Measurements from ENCODE around the gene SULT1C4.

Gene SULT1C4

DNA sequence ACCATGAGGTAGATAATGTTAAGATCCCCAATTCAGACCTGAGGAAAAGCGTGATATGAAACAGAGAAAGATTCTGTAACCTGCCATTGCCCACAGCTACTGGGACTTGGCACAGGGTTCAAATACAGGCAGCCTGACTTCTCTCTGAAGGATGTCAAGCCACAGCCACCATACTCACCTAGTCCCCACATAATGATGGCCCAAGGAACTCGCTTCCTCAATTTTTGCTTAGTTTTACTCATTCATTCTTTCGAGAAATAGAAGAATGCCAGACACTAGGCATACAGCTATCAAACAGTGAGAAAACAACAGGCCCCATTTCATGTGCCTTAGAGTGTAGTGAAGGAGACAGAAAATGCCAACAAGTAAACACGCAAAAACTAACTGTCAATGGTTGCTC lies 980 bp upstream of the SULT1C4 start:
- DNase-seq: no peak

DNA sequence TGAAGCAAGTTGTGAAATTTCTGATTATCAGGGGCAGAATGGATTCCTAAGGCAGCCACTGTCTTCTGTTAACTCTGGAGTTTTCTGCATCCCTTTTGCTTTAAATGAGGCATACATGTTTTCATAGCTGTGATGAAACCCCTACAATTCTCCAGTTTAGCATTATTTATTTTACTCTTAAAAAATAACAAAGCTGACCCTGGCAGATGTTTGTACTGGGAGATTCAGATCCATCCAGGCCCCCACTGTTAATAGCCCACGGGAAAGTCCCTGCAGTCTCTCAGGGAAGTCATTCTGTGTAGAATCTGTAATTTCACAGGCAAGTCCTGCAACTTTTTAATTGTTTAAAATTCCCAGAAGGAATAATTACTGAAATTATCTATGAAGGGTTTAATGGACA lies 353 bp upstream of the SULT1C4 start:
- no peak for DNase-seq

GRCh38 chr2:108378851-108379250 lies 1.1 kb downstream of the SULT1C4 start:
- no peak for DNase-seq

GRCh38 chr2:108382196-108382595 lies 4.4 kb downstream of the SULT1C4 start:
- DNase-seq: no peak

DNA sequence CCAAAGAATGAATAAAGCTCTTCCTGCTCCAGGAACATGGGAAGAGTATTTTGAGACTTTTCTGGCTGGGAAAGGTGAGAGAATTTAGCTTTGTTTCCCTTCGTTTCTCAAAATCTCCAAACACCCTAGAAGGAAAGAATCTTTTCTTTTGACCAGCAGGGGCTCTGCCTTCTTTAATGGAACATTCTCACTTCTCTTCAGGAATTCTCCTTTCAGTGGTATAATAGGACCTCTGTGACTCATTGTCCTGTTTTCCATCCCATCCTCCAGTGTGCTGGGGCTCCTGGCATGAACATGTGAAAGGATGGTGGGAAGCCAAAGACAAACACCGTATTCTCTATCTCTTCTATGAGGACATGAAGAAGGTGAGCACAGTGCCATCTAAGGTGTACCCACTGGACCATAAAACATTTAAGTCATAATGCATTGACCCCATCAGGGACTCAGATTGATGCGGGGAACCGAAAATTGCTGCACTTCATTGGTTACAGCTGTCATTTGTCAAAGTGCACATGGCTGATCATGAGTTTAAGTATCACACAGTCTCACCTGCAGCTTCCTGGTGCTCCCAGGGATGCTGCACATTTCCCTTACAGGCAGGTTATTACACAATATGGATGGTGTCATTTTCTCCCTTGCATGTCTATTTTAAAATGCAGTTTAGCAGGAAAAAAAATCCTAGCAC lies 5.5 kb downstream of the SULT1C4 start:
- DNase-seq: no peak

GRCh38 chr2:108384662-108385393 lies 7.1 kb downstream of the SULT1C4 start:
- no peak for DNase-seq

DNA sequence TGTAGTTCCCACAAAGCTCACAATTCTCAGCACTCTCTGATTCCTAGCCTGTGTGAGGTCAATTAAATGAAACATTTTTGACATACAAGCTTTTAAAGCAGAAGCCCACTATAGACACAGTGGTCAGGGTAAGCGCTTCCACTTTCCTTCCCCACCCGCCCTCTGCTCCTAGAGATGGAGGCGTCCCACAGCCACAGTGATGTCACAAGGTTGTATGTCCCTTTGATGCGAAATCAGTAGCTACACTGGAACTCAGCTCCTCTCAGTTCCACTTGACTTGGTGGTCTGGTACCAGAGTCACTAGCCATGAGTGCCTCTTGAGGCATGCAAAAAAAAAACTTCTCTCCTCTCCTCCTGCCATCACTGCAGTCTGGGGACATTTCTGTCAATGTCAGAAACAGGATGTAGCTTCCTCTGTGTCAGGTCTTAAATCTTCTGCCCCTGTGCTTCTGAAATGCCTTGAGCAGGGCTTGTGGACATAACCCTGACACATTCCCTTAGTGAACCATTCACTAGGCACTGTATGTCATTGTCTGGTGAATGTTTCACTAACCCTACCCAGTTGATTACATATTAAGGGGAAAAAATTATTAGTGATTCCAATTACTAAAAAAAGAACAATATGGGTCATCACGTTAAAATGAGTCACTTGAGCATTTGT lies 7.8 kb downstream of the SULT1C4 start:
- DNase-seq: no peak

- DNase-seq: no peak
Observed at GRCh38 chr2:108388045-108388444, 10.3 kb downstream of the SULT1C4 start.

- DNase-seq: no peak
Observed at GRCh38 chr2:108390340-108390739, 12.6 kb downstream of the SULT1C4 start.

DNA sequence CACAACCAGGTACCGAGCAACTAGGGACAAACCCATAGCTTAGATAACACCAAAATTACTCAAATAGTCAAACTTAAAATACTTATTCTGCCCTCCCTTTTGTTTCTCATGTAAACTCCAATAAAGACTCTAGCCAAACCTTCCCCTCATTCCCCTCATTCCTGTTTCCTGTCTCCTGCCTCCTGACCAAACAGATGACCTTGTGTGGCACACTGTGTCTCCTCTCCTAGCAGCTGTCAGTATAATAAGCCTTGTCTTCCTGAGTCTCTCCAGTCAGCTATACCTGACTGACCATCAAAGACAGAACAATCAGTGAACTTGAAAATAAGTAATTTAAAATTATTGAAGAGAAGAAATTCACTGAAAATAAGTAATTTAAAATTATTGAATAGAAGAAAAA lies 14.3 kb downstream of the SULT1C4 start:
- no peak for DNase-seq

DNA sequence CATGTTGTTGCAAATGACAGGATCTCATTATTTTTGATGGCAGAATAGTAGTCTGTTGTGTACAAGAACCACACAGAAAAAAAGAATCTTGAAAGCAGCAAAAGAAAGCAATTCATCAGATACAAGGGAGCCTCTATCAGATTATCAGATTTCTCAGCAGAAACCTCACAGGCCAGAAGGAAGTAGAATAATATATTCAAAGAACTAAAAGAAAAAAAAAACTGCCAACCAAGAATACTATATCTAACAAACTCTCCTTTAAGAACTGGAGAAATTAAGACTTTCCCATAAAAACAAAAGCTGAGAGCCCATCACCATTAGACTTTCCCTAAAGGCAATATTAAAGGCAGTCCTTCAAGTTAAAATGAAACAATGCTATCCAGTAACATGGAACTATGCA lies 15.4 kb downstream of the SULT1C4 start:
- DNase-seq: no peak

DNA sequence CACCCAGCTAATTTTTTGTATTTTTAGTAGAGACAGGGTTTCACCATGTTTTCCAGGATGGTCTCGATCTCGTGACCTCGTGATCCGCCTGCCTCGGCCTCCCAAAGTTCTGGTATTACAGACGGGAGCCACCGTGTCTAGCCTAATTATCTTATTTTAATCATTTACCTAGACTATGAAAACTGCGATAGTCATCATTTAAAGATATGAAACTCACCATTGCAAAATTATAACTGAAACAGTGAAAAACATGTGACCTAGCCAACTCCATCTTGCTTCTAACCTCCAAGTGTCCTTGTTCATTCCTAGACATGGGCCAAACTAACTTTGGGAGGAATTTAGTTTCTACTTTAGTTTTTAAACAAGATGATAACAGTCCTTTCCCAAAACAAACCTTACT lies 17.4 kb downstream of the SULT1C4 start:
- DNase-seq: no peak

DNA sequence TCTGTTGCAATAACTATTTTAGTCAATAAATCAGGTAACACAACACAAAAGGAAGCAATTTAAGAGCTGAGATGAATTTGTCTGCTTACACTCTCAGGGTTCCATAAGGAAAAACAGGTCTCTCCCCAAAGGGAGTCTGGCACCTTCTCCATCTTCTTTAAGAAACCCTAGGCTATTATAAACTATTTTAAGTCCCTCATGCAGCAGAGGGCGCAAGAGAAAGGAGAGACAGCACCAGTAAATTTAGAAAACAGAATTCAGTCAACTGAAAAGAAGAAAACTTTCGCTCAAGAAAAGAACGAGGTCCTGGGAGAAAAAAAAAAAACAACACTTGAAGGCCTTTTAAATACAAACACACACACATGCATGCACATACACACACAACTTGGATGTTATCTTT lies 19.1 kb downstream of the SULT1C4 start:
- DNase-seq: no peak

- no peak for DNase-seq
Observed at GRCh38 chr2:108399479-108399878, 21.7 kb downstream of the SULT1C4 start.

GRCh38 chr2:108401800-108402199 lies 24.0 kb downstream of the SULT1C4 start:
- no peak for DNase-seq

- no peak for DNase-seq
Observed at GRCh38 chr2:108403494-108403893, 25.7 kb downstream of the SULT1C4 start.

GRCh38 chr2:108404784-108405397 lies 27.1 kb downstream of the SULT1C4 start:
- DNase-seq: no peak

DNA sequence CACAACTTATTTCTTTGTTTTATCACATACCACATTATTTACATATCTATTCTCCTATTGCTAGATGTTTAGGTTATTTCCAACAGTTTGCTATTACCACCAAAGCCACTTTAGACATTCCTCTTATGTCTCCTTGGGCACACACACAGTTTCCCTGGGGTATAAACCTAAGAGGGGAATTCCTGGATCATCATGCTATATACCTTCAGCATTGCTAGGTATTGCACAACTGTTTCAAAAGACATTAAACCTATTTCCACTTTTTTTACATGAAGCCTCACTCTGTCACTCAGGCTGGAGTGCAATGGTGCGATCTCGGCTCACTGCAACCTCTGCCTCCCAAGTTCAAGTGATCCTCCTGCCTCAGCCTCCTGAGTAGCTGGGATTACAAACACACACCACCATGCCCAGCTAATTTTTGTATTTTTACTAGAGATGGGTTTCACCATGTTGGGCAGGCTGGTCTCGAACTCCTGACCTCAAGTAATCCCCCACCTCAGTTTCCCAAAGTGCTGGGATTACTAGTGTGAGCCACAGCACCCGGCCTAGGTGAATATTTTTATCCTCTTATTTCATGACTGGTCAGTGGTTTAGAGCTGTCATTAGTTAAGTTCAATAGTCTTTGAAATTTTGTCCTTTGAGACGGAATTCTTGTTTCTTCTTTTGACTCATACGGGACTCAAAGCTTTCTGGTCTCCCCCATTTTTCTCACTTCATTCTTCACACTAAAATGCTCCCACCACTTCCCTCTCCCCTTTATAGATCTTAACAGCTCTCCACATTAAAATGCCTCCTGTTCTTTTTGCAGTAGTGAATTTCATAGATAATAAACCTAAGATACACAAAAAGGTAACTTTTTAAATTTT lies 30.3 kb downstream of the SULT1C4 start:
- no peak for DNase-seq

GRCh38 chr2:108409768-108410167 lies 32.0 kb downstream of the SULT1C4 start:
- DNase-seq: no peak

- no peak for DNase-seq
Observed at GRCh38 chr2:108412995-108413710, 35.4 kb downstream of the SULT1C4 start.

DNA sequence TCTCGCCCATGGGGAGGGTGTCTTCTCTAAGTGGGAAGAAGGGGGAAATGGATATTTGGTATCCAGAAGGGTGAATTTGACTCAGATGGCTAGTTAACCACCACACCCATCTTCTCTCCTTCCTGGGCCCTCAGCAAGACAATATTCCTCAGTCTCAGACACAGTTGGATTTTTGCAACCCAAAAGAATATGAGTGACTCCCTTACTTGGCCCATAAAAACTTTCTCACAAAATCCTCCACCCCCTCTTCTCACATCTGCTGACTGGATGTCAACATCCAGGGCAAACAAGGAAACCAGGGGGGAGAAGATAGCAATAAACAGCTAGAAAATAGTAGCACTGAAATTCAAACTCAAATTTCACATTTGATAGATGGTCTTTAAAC lies 35.9 kb downstream of the SULT1C4 start:
- DNase-seq: no peak

GRCh38 chr2:108414256-108414876 lies 36.6 kb downstream of the SULT1C4 start:
- no peak for DNase-seq
